PFSK-1 (cell line): ENCODE data around the gene INSM1.

Experiments used
- POLR2AphosphoS5 ChIP-seq: IDR thresholded peaks from 2 replicates; pipeline ENCODE4 v1.6.1; 2012; ENCODE audit warnings: low read depth, mild to moderate bottlenecking, control low read depth, low read length, moderate library complexity
- REST ChIP-seq, 2 experiments: IDR thresholded peaks; 2 replicates each; pipeline versions ENCODE4 v1.6.1 to v1.8.0; 2011 to 2012; ENCODE audit warnings: low read depth in 2 of 2, low read length in 2 of 2, control low read depth in 1 of 2, inconsistent platforms in 1 of 2, mild to moderate bottlenecking in 1 of 2, moderate library complexity in 1 of 2; ENCODE audit not compliant: insufficient read depth in 1 of 2

GRCh38 chr20:20371681-20372080 lies 3.8 kb downstream of the INSM1 start:
- no peak for TF ChIP-seq REST (IDR thresholded peaks at IDR 0.05; ENCODE audit: insufficient read depth in 1 of 2, low read depth in 2 of 2, low read length in 2 of 2)
- no peak for TF ChIP-seq POLR2AphosphoS5
